A549 (cell line): Measurements from ENCODE around the gene PRDX5. TPM values are rescaled to one million over a fixed set of nuclear protein-coding genes. Genes with fewer than 3 reads are reported as not detected.

Experiments
- ATAC-seq, 2 experiments: fragments of 200-7000 bp in 1 of 2; fragments of >200 bp in 1 of 2; cut with Nextera tagmentation in 1 of 2; cut with Tn5 transposase in 1 of 2; 3 replicates each; pipeline versions ENCODE4 v1.8.0 to v1.9.1; 2018 to 2020; ENCODE audit warnings: mild to moderate bottlenecking in 1 of 2, moderate library complexity in 1 of 2
- CTCF ChIA-PET: fragments of 300-600 bp; sonication (Branson Sonifier 250); formaldehyde crosslinking; extraction: SDS; loops from one replicate; lab custom pipeline; 2021; ENCODE audit warnings: antibody characterized with exemption, inconsistent platforms; lab: Yijun Ruan, JAX
- POLR2A ChIA-PET: fragments of 350-600 bp; formaldehyde crosslinking; extraction: SDS; loops from one replicate; lab custom pipeline; 2021; ENCODE audit warnings: antibody characterized with exemption, inconsistent platforms; lab: Yijun Ruan, JAX
- DNase-seq, 2 experiments: peaks; one replicate each; pipeline versions ENCODE4 v3.0.0 to v3.0.0-alpha.2; 2011 to 2016; ENCODE audit warnings: low read depth in 1 of 2, low spot score in 1 of 2
- FAIRE-seq: peaks from 2 replicates; lab custom pipeline; 2011; peaks lifted over from hg19 to GRCh38; lab: Jason Lieb, UNC
- H3K27ac ChIP-seq, 2 experiments: fragments of >200 bp; sonication (Bioruptor Twin); formaldehyde crosslinking; 3 replicates each; pipeline ENCODE4 v1.5.1; 2016 to 2017
- H3K4me1 ChIP-seq: fragments of >200 bp; sonication (Bioruptor Twin); formaldehyde crosslinking; 3 replicates; pipeline ENCODE4 v1.6.1; 2016
- H3K4me2 ChIP-seq: fragments of >200 bp; sonication (Bioruptor Twin); formaldehyde crosslinking; 3 replicates; pipeline ENCODE4 v1.6.1; 2016
- H3K4me3 ChIP-seq: fragments of >200 bp; sonication (Bioruptor Twin); formaldehyde crosslinking; 3 replicates; pipeline ENCODE4 v1.5.1; 2016
- H3K9me3 ChIP-seq: fragments of >200 bp; sonication (Bioruptor Twin); formaldehyde crosslinking; 3 replicates; pipeline ENCODE4 v1.6.1; 2016
- BCL3 ChIP-seq: fragments of >200 bp; sonication (Bioruptor Twin); formaldehyde crosslinking; IDR thresholded peaks from 3 replicates; pipeline ENCODE4 v1.6.1; 2016
- BHLHE40 ChIP-seq: IDR thresholded peaks from 2 replicates; pipeline ENCODE4 v1.6.1; 2012; ENCODE audit warnings: low read depth, low read length, inconsistent platforms
- CBX2 ChIP-seq: fragments of 200-600 bp; sonication (generic); IDR thresholded peaks from 2 replicates; pipeline ENCODE4 v1.6.1; 2016; ENCODE audit warnings: low read depth, mild to moderate bottlenecking, borderline replicate concordance
- CBX8 ChIP-seq: fragments of 200-600 bp; sonication (generic); IDR thresholded peaks from 2 replicates; pipeline ENCODE4 v1.6.1; 2016
- CEBPB ChIP-seq, 2 experiments: fragments of >200 bp in 1 of 2; sonication (Bioruptor Twin) in 1 of 2; formaldehyde crosslinking in 1 of 2; IDR thresholded peaks; 2 replicates each; pipeline ENCODE4 v1.6.1; 2012 to 2016
- CHD4 ChIP-seq: fragments of 200-600 bp; sonication (generic); IDR thresholded peaks from 2 replicates; pipeline ENCODE4 v1.6.1; 2016; ENCODE audit warnings: antibody characterized with exemption, mild to moderate bottlenecking, borderline replicate concordance
- EHF ChIP-seq: fragments of 250-450 bp; sonication (Bioruptor Pico); IDR thresholded peaks from 2 replicates; pipeline ENCODE4 v1.5.0; 2020; ENCODE audit warnings: mild to moderate bottlenecking
- EP300 ChIP-seq, 2 experiments: fragments of >200 bp; sonication (Bioruptor Twin); formaldehyde crosslinking; IDR thresholded peaks; 2 replicates in 1 of 2; 3 replicates in 1 of 2; pipeline ENCODE4 v1.6.1; 2016 to 2017
- FOXS1 ChIP-seq: fragments of 250-450 bp; sonication (Bioruptor Pico); IDR thresholded peaks from 2 replicates; pipeline ENCODE4 v1.5.0; 2020; ENCODE audit warnings: mild to moderate bottlenecking, moderate library complexity
- GATA3 ChIP-seq: IDR thresholded peaks from 2 replicates; pipeline ENCODE4 v1.6.1; 2012; ENCODE audit warnings: borderline replicate concordance
- HDAC2 ChIP-seq: fragments of 200-600 bp; sonication (generic); IDR thresholded peaks from 2 replicates; pipeline ENCODE4 v1.6.1; 2016
- HES2 ChIP-seq: fragments of >200 bp; sonication (Bioruptor Twin); formaldehyde crosslinking; IDR thresholded peaks from 2 replicates; pipeline ENCODE4 v1.6.1; 2016
- KDM1A ChIP-seq: fragments of 200-600 bp; sonication (generic); IDR thresholded peaks from 2 replicates; pipeline ENCODE4 v1.6.1; 2016; ENCODE audit warnings: low read depth, mild to moderate bottlenecking
- MYC ChIP-seq: IDR thresholded peaks from 2 replicates; pipeline ENCODE4 v1.6.1; 2012; ENCODE audit warnings: mild to moderate bottlenecking, inconsistent platforms, low read length, improper control_type of control experiment, borderline replicate concordance
- NR3C1 ChIP-seq: fragments of >200 bp; sonication (Bioruptor Twin); formaldehyde crosslinking; IDR thresholded peaks from 3 replicates; pipeline ENCODE4 v1.6.1; 2017
- POLR2AphosphoS2 ChIP-seq: conservative IDR thresholded peaks from 2 replicates; pipeline ENCODE4 v1.6.1; 2012; ENCODE audit warnings: low read length, improper control_type of control experiment, inconsistent platforms
- RAD21 ChIP-seq, 2 experiments: fragments of >200 bp in 1 of 2; sonication (Bioruptor Twin) in 1 of 2; formaldehyde crosslinking in 1 of 2; IDR thresholded peaks in 1 of 2; conservative IDR thresholded peaks in 1 of 2; 2 replicates in 1 of 2; 3 replicates in 1 of 2; pipeline ENCODE4 v1.6.1; 2012 to 2018; ENCODE audit warnings: inconsistent platforms in 1 of 2
- RARB ChIP-seq: fragments of 250-450 bp; sonication (Bioruptor Pico); IDR thresholded peaks from 2 replicates; pipeline ENCODE4 v1.8.0; 2021; ENCODE audit warnings: mild to moderate bottlenecking, moderate library complexity
- RCOR1 ChIP-seq: fragments of 150-350 bp; IDR thresholded peaks from 2 replicates; pipeline ENCODE4 v1.6.1; 2014; ENCODE audit warnings: antibody characterized with exemption, low read length, low read depth
- SMC3 ChIP-seq: fragments of >200 bp; sonication (Bioruptor Twin); formaldehyde crosslinking; IDR thresholded peaks from 3 replicates; pipeline ENCODE4 v1.6.1; 2018; ENCODE audit warnings: inconsistent platforms
- USF2 ChIP-seq: fragments of 450-650 bp; IDR thresholded peaks from 2 replicates; pipeline ENCODE4 v1.6.1; 2014; ENCODE audit warnings: antibody characterized with exemption
- ZC3H11A ChIP-seq: fragments of 450-650 bp; IDR thresholded peaks from 2 replicates; pipeline ENCODE4 v1.6.1; 2014; ENCODE audit warnings: antibody characterized with exemption, mild to moderate bottlenecking
- ZNF302 ChIP-seq: fragments of 250-450 bp; sonication (Bioruptor Pico); IDR thresholded peaks from 2 replicates; pipeline ENCODE4 v1.9.0; 2021; ENCODE audit warnings: inconsistent platforms, mild to moderate bottlenecking, moderate library complexity
- WGBS: methylation state at CpG from one replicate; pipeline ENCODE4 v1.1.6; 2017; ENCODE audit errors: missing lambda C conversion rate; 5-methylcytosine and 5-hydroxymethylcytosine counted together
- polyA plus RNA-seq, 4 experiments: library from polyadenylated mRNA; depleted of rRNA in 3 of 4; stranded (reverse); fragments of >200 nt; fragmentation: RNase III in 1 of 4; extraction: RNeasy Plus Mini Kit Qiagen cat#74134 plus additional on column Dnase treatment in 1 of 4; gene quantifications; 2 replicates in 3 of 4; 3 replicates in 1 of 4; pipeline ENCODE4 v1.2.3, GENCODE V29; 2011 to 2017
- TF ChIP-seq, protein P1 (sequence below): fragments of 150-350 bp; IDR thresholded peaks from 2 replicates; pipeline ENCODE4 v1.6.1; 2014; ENCODE audit warnings: low read depth, mild to moderate bottlenecking, low read length

Gene PRDX5
- polyA plus RNA-seq, 2 of the 4 experiments (the other 2 are of a cell fraction) = 377 to 491 TPM

DNA sequence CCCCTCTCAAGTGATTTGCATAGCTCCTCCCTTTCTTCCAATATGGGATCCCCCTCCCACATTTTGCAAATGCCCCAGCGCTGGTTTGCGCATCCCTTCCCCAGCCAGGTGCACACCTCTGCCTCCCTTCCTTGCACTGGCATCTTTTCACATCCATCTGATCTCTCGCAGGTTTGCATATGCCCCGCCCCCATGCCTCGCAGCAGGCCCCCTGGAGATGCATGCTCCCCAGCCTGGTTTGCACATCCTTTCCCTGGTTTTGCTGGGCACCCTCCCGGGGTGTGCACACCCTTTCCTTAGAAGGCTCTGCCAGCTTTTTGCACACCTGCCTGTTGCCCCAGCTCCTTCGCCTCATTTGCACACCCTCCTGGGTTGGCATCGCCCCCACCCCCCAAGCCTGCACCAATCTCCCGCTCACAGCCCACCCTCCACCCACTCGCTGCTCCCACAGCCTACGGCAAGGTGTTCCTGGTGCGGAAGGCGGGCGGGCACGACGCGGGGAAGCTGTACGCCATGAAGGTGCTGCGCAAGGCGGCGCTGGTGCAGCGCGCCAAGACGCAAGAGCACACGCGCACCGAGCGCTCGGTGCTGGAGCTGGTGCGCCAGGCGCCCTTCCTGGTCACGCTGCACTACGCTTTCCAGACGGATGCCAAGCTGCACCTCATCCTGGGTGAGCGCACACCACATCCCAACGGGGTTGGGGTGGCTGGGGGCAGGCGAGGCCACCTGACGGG, 42.0 kb downstream of the PRDX5 start:
- POLR2A ChIA-PET = interaction anchor here (0.7 to 0.9 kb wide), 2 partner anchors 28 to 42 kb away, joined by 3 to 5 read pairs; partner anchors contain the start of genes PRDX5 and TRMT112
- peaks cover 43% of the 10 kb centered on the region for H3K4me1 ChIP-seq

GRCh38 chr11:64360448-64360921, 42.6 kb downstream of the PRDX5 start:
- ATAC-seq (no peak), FAIRE-seq (no peak), DNase-seq (no peak)
- Histone ChIP-seq H3K4me3 (no peak overlapping the region), H3K4me1 (peaks cover 39% of the 10 kb centered on the region), H3K9me3 (no peaks in the 10 kb centered on the region), H3K27ac (no peak overlapping the region), H3K4me2 (peak overlapping the region; percentile 87)
- ChIA-PET POLR2A (interaction anchor here (0.9 kb wide), 1 partner anchor 29 kb away, joined by 3 read pairs; no protein-coding TSS in a partner anchor), CTCF (interaction anchor here (0.6 to 33.9 kb wide), 10 partner anchors 10 to 328 kb away, joined by 3 to 996 read pairs (median 3); partner anchors contain the start of genes CATSPERZ, ESRRA, PRDX5 and TRMT112)
- WGBS = 93% methylated on average over 13 of the region's 13 CpGs
- TF ChIP-seq CEBPB (IDR thresholded peaks at IDR 0.05) (no peak), RAD21 (conservative IDR thresholded peaks at IDR 0.05 in 1 of 2, IDR thresholded peaks at IDR 0.05 in 1 of 2) (no peak), KDM1A (no peak), CBX2 (no peak), BHLHE40 (no peak), USF2 (no peak), GATA3 (no peak), EP300 (IDR thresholded peaks at IDR 0.05) (no peak), EHF (CRISPR knock-in tag) (no peak), CBX8 (no peak), RCOR1 (no peak), POLR2AphosphoS2 (no peak), ZNF302 (CRISPR knock-in tag) (no peak), FOXS1 (CRISPR knock-in tag) (no peak), NR3C1 (no peak), ZC3H11A (no peak)
- TF ChIP-seq, protein P1, sequence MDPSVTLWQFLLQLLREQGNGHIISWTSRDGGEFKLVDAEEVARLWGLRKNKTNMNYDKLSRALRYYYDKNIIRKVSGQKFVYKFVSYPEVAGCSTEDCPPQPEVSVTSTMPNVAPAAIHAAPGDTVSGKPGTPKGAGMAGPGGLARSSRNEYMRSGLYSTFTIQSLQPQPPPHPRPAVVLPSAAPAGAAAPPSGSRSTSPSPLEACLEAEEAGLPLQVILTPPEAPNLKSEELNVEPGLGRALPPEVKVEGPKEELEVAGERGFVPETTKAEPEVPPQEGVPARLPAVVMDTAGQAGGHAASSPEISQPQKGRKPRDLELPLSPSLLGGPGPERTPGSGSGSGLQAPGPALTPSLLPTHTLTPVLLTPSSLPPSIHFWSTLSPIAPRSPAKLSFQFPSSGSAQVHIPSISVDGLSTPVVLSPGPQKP = no peak

More for the DNA sequence above, 42.0 kb downstream of the PRDX5 start:
- no peak for DNase-seq
- FAIRE-seq = no peak
- Histone ChIP-seq H3K27ac (peak overlapping the region; percentile 86 to 98), H3K9me3 (no peaks in the 10 kb centered on the region), H3K4me2 (peak overlapping the region; percentile 87), H3K4me3 (peak overlapping the region; percentile 73)
- no peak for TF ChIP-seq USF2
- TF ChIP-seq HDAC2 = no peak
- no peak for ATAC-seq
- CTCF ChIA-PET = interaction anchor here (0.6 to 33.9 kb wide), 10 partner anchors 11 to 329 kb away, joined by 3 to 996 read pairs (median 3); partner anchors contain the start of genes CATSPERZ, ESRRA, PRDX5 and TRMT112
- WGBS = 81% methylated on average over 31 of the region's 38 CpGs

DNA sequence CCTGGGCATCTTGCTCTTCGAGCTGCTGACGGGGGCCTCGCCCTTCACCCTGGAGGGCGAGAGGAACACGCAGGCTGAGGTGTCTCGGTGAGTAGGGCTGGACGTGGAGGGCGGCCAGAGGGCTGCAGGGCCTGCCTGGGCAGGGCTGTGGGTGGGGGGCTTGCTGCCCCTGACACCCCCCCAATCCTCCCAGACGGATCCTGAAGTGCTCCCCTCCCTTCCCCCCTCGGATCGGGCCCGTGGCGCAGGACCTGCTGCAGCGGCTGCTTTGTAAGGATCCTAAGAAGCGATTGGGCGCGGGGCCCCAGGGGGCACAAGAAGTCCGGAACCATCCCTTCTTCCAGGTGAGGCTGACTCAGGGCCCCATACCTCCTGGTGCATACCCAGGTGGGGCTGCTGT, 43.7 kb downstream of the PRDX5 start:
- CTCF ChIA-PET = interaction anchor here (0.6 to 33.9 kb wide), 5 partner anchors 11 to 88 kb away, joined by 3 to 996 read pairs (median 3); partner anchors contain the start of genes CATSPERZ, ESRRA, PRDX5 and TRMT112
- ATAC-seq (no peak), DNase-seq (no peak), FAIRE-seq (no peak)
- Histone ChIP-seq H3K9me3 (no peaks in the 10 kb centered on the region), H3K4me3 (no peak overlapping the region), H3K27ac (no peak overlapping the region)
- TF ChIP-seq RARB (CRISPR knock-in tag) = no peak
- TF ChIP-seq MYC = no peak
- no peak for TF ChIP-seq CHD4
- TF ChIP-seq SMC3 = no peak
- TF ChIP-seq HES2 = no peak
- no peak for TF ChIP-seq POLR2AphosphoS2
- TF ChIP-seq BCL3 = no peak
- TF ChIP-seq GATA3 = no peak
- TF ChIP-seq, all 56 proteins: peak for 0
- 96% methylated on average over 13 of the region's 18 CpGs for WGBS
- POLR2A ChIA-PET = no interaction called here
- H3K4me1 ChIP-seq = peaks cover 28% of the 10 kb centered on the region
- H3K4me2 ChIP-seq = no peak overlapping the region
